SK-N-SH treated with all-trans-retinoic acid at 6 μM for 48 hours (cell line): ENCODE results near the gene ABHD2.

Experiments
- BACH2 ChIP-seq: fragments of 250-450 bp; sonication (Bioruptor Pico); IDR thresholded peaks from 2 replicates; pipeline ENCODE4 v1.9.0; 2021; ENCODE audit warnings: mild to moderate bottlenecking, borderline replicate concordance
- CSDC2 ChIP-seq: fragments of 250-450 bp; sonication (Bioruptor Pico); IDR thresholded peaks from 2 replicates; pipeline ENCODE4 v1.5.0; 2020; ENCODE audit warnings: mild to moderate bottlenecking, moderate library complexity
- CSRNP3 ChIP-seq: fragments of 250-450 bp; sonication (Bioruptor Pico); IDR thresholded peaks from 2 replicates; pipeline ENCODE4 v1.5.1; 2021; ENCODE audit warnings: mild to moderate bottlenecking, moderate library complexity
- GLIS3 ChIP-seq: fragments of 250-450 bp; sonication (Bioruptor Pico); IDR thresholded peaks from 2 replicates; pipeline ENCODE4 v1.5.0; 2020; ENCODE audit warnings: mild to moderate bottlenecking, moderate library complexity
- ISL1 ChIP-seq: fragments of 250-450 bp; sonication (Bioruptor Pico); IDR thresholded peaks from 2 replicates; pipeline ENCODE4 v2.1.2; 2022; ENCODE audit warnings: mild to moderate bottlenecking, moderate library complexity
- ZC3H10 ChIP-seq: fragments of 250-450 bp; sonication (Bioruptor Pico); IDR thresholded peaks from 2 replicates; pipeline ENCODE4 v1.5.1; 2021; ENCODE audit warnings: mild to moderate bottlenecking, moderate library complexity
- ZFP3 ChIP-seq: fragments of 250-450 bp; sonication (Bioruptor Pico); IDR thresholded peaks from 2 replicates; pipeline ENCODE4 v1.5.0; 2020; ENCODE audit warnings: mild to moderate bottlenecking, moderate library complexity
- TF ChIP-seq, protein P1 (sequence below): fragments of 250-450 bp; sonication (Bioruptor Pico); IDR thresholded peaks from 2 replicates; pipeline ENCODE4 v1.8.0; 2020; ENCODE audit warnings: mild to moderate bottlenecking, moderate library complexity, borderline replicate concordance

- TF ChIP-seq ZFP3, result no peak
- TF ChIP-seq CSRNP3, result no peak
- no peak for TF ChIP-seq ISL1 (CRISPR knock-in tag)
- TF ChIP-seq BACH2, result no peak
- no peak for TF ChIP-seq GLIS3 (CRISPR knock-in tag)
- TF ChIP-seq, protein P1, sequence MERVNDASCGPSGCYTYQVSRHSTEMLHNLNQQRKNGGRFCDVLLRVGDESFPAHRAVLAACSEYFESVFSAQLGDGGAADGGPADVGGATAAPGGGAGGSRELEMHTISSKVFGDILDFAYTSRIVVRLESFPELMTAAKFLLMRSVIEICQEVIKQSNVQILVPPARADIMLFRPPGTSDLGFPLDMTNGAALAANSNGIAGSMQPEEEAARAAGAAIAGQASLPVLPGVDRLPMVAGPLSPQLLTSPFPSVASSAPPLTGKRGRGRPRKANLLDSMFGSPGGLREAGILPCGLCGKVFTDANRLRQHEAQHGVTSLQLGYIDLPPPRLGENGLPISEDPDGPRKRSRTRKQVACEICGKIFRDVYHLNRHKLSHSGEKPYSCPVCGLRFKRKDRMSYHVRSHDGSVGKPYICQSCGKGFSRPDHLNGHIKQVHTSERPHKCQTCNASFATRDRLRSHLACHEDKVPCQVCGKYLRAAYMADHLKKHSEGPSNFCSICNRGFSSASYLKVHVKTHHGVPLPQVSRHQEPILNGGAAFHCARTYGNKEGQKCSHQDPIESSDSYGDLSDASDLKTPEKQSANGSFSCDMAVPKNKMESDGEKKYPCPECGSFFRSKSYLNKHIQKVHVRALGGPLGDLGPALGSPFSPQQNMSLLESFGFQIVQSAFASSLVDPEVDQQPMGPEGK (CRISPR knock-in tag), result no peak
- TF ChIP-seq CSDC2 (CRISPR knock-in tag), result no peak
- TF ChIP-seq ZC3H10 (CRISPR knock-in tag), result no peak
Measured at GRCh38 chr15:89054873-89055272, 33.4 kb upstream of the ABHD2 start.
